HG02610 (cell line): ENCODE results near the gene DOCK8.

Experiments
- ATAC-seq: cut with Tn5 transposase; IDR thresholded peaks from one replicate; pipeline ENCODE4 v1.9.1; 2021; ENCODE audit warnings: mild to moderate bottlenecking, moderate library complexity; ENCODE audit not compliant: unreplicated experiment

The DOCK8 gene

GRCh38 chr9:304519-305185, 90.0 kb downstream of the DOCK8 start:
- no peak for ATAC-seq

- ATAC-seq: no peak
These were observed 92.2 kb downstream of the DOCK8 start for GRCh38 chr9:306907-307306.

GRCh38 chr9:311841-312240, 97.2 kb downstream of the DOCK8 start:
- ATAC-seq: no peak

- no peak for ATAC-seq
These were observed 98.1 kb downstream of the DOCK8 start for GRCh38 chr9:312596-313320.

GRCh38 chr9:316382-316965, 101.8 kb downstream of the DOCK8 start:
- no peak for ATAC-seq

- ATAC-seq: no peak
These were observed 104.0 kb downstream of the DOCK8 start for GRCh38 chr9:318646-319045.

- ATAC-seq: no peak
These were observed 110.3 kb downstream of the DOCK8 start for GRCh38 chr9:324971-325370.

- ATAC-seq: no peak
These were observed 112.0 kb downstream of the DOCK8 start for GRCh38 chr9:326667-327066.

- no peak for ATAC-seq
These were observed 113.8 kb downstream of the DOCK8 start for GRCh38 chr9:328453-328852.

- ATAC-seq: no peak
These were observed 116.5 kb downstream of the DOCK8 start for GRCh38 chr9:331197-331596.

- ATAC-seq: no peak
These were observed 120.7 kb downstream of the DOCK8 start for GRCh38 chr9:335373-335772.

GRCh38 chr9:336039-336438, 121.4 kb downstream of the DOCK8 start:
- ATAC-seq: no peak

- no peak for ATAC-seq
These were observed 123.9 kb downstream of the DOCK8 start for GRCh38 chr9:338602-339001.

GRCh38 chr9:341634-342421, 127.2 kb downstream of the DOCK8 start:
- no peak for ATAC-seq

GRCh38 chr9:343773-344172, 129.1 kb downstream of the DOCK8 start:
- no peak for ATAC-seq

GRCh38 chr9:346111-346571, 131.5 kb downstream of the DOCK8 start:
- ATAC-seq: no peak

GRCh38 chr9:347667-348292, 133.1 kb downstream of the DOCK8 start:
- no peak for ATAC-seq

- ATAC-seq: no peak
These were observed 135.7 kb downstream of the DOCK8 start for GRCh38 chr9:350384-350783.

- ATAC-seq: no peak
These were observed 137.3 kb downstream of the DOCK8 start for GRCh38 chr9:351916-352315.

GRCh38 chr9:353077-353476, 138.4 kb downstream of the DOCK8 start:
- no peak for ATAC-seq

GRCh38 chr9:354453-354852, 139.8 kb downstream of the DOCK8 start:
- no peak for ATAC-seq
